Chondrocyte (in vitro differentiated cells): ENCODE measurements around the gene ZNF786. TPM values are rescaled to one million over a fixed set of nuclear protein-coding genes. Genes with fewer than 3 reads are reported as not detected.

Experiments
- DNase-seq: peaks from one replicate; pipeline ENCODE4 v3.0.0; 2021; ENCODE audit warnings: mixed read lengths, low spot score
- H3K27ac Mint-ChIP-seq: one replicate; pipeline ENCODE4 v1.8.0; 2021; ENCODE audit warnings: mild to moderate bottlenecking, moderate library complexity, mixed read lengths; ENCODE audit not compliant: unreplicated experiment
- H3K27me3 Mint-ChIP-seq: 2 replicates; pipeline ENCODE4 v1.8.0; 2021; ENCODE audit warnings: low read depth, mixed read lengths
- H3K36me3 Mint-ChIP-seq: 2 replicates; pipeline ENCODE4 v1.8.0; 2021; ENCODE audit warnings: low read depth, mixed read lengths
- H3K4me1 Mint-ChIP-seq: 2 replicates; pipeline ENCODE4 v1.8.0; 2021; ENCODE audit warnings: low read depth, mild to moderate bottlenecking, mixed read lengths
- H3K4me3 Mint-ChIP-seq: one replicate; pipeline ENCODE4 v1.8.0; 2021; ENCODE audit warnings: mild to moderate bottlenecking, moderate library complexity, mixed read lengths; ENCODE audit not compliant: unreplicated experiment
- H3K9me3 Mint-ChIP-seq: 2 replicates; pipeline ENCODE4 v1.8.0; 2021; ENCODE audit warnings: low read depth, mixed read lengths
- CTCF ChIP-seq: fragments of 200-600 bp; sonication (generic); IDR thresholded peaks from 2 replicates; pipeline ENCODE4 v1.5.0; 2021; ENCODE audit warnings: antibody characterized with exemption, mild to moderate bottlenecking, moderate library complexity
- total RNA-seq: library from RNA; stranded (reverse); gene quantifications from 3 replicates; pipeline ENCODE4 v1.2.1, GENCODE V29; 2021

The ZNF786 gene
- total RNA-seq, 1 donor from 2014 or later: 7.7 TPM

- Mint-ChIP-seq H3K27me3 (no peaks in the 10 kb centered on the region), H3K27ac (no peak overlapping the region), H3K4me3 (no peak overlapping the region), H3K9me3 (no peaks in the 10 kb centered on the region), H3K36me3 (peaks cover 12% of the 10 kb centered on the region), H3K4me1 (peaks cover 48% of the 10 kb centered on the region)
- no peak for DNase-seq
- TF ChIP-seq CTCF: no peak
Measured at GRCh38 chr7:149023662-149024061, 66.9 kb downstream of the ZNF786 start.

GRCh38 chr7:149022756-149023360 is 67.7 kb downstream of the ZNF786 start:
- no peak for DNase-seq
- no peak for TF ChIP-seq CTCF
- Mint-ChIP-seq H3K36me3 (peaks cover 12% of the 10 kb centered on the region), H3K27me3 (no peaks in the 10 kb centered on the region), H3K9me3 (no peaks in the 10 kb centered on the region), H3K27ac (no peak overlapping the region), H3K4me3 (no peak overlapping the region), H3K4me1 (peaks cover 47% of the 10 kb centered on the region)

- Mint-ChIP-seq H3K4me1 (peaks cover 35% of the 10 kb centered on the region), H3K36me3 (peaks cover 14% of the 10 kb centered on the region), H3K27ac (peak overlapping the region; percentile 70), H3K9me3 (no peaks in the 10 kb centered on the region), H3K27me3 (no peaks in the 10 kb centered on the region), H3K4me3 (no peak overlapping the region)
- DNase-seq: no peak
- no peak for TF ChIP-seq CTCF
Measured at GRCh38 chr7:149021725-149022062, 68.8 kb downstream of the ZNF786 start.

- peaks cover 17% of the 10 kb centered on the region for H3K36me3 Mint-ChIP-seq
- H3K9me3 Mint-ChIP-seq: no peaks in the 10 kb centered on the region
- H3K4me3 Mint-ChIP-seq: no peak overlapping the region
- H3K27ac Mint-ChIP-seq: no peak overlapping the region
- DNase-seq: no peak
- no peaks in the 10 kb centered on the region for H3K27me3 Mint-ChIP-seq
- TF ChIP-seq CTCF: no peak
- peaks cover 25% of the 10 kb centered on the region for H3K4me1 Mint-ChIP-seq
Measured at GRCh38 chr7:149020483-149020882, 70.0 kb downstream of the ZNF786 start.

Other genes starting within 250 kb of the ZNF786 start
- gene EZH2, start 206.4 kb downstream of the ZNF786 start, total RNA-seq: 10.6 to 11.0 TPM (median 10.6 TPM) in 3 replicates
- 135 to 411 TPM (median 140 TPM) in 3 replicates for gene PDIA4, start 62.2 kb downstream of the ZNF786 start, total RNA-seq
- gene ZNF425, start 35.6 kb upstream of the ZNF786 start, total RNA-seq: 4.0 to 4.5 TPM (median 4.1 TPM) in 3 replicates
- gene ZNF398, start 56.7 kb upstream of the ZNF786 start, total RNA-seq: 14.9 to 18.1 TPM (median 15.8 TPM) in 3 replicates
- gene ZNF282, start 104.8 kb upstream of the ZNF786 start, total RNA-seq: 24.5 to 26.3 TPM (median 24.9 TPM) in 3 replicates
- 7.9 to 10.5 TPM (median 7.9 TPM) in 3 replicates for gene ZNF212, start 148.9 kb upstream of the ZNF786 start, total RNA-seq
- 19.0 to 22.8 TPM (median 19.9 TPM) in 3 replicates for gene ZNF783, start 171.5 kb upstream of the ZNF786 start, total RNA-seq